IPS DF 4.7 (cell line): ENCODE data around the gene TBX20.

Experiments
- DNase-seq: peaks from one replicate; pipeline ENCODE4 v3.0.0-alpha.2; 2013; ENCODE audit warnings: low spot score; ENCODE audit errors: extremely low read depth

TBX20 gene

GRCh38 chr7:35253710-35254495 is at the start of gene TBX20:
Gene TBX20 (minus strand): TSS chr7:35254100. CDS start chr7:35253620, 480 bp downstream.
- DNase-seq: no peak

GRCh38 chr7:35289376-35289775 is 35.5 kb upstream of the TBX20 start:
- DNase-seq: no peak

GRCh38 chr7:35286986-35287385 is 33.1 kb upstream of the TBX20 start:
- no peak for DNase-seq

GRCh38 chr7:35286422-35286821 is 32.5 kb upstream of the TBX20 start:
- no peak for DNase-seq

GRCh38 chr7:35285799-35286198 is 31.9 kb upstream of the TBX20 start:
- DNase-seq: no peak

GRCh38 chr7:35280902-35281301 is 27.0 kb upstream of the TBX20 start:
- DNase-seq: no peak

- DNase-seq: no peak
These were observed 23.5 kb upstream of the TBX20 start for GRCh38 chr7:35277359-35277758.

GRCh38 chr7:35272246-35272645 is 18.3 kb upstream of the TBX20 start:
- DNase-seq: no peak

GRCh38 chr7:35268953-35269352 is 15.1 kb upstream of the TBX20 start:
- no peak for DNase-seq

- no peak for DNase-seq
These were observed 13.5 kb upstream of the TBX20 start for GRCh38 chr7:35267411-35267810.

GRCh38 chr7:35263396-35263795 is 9.5 kb upstream of the TBX20 start:
- DNase-seq: no peak

- DNase-seq: no peak
These were observed 7.8 kb upstream of the TBX20 start for GRCh38 chr7:35261476-35262285.

- no peak for DNase-seq
These were observed 7.1 kb upstream of the TBX20 start for GRCh38 chr7:35261041-35261440.

- DNase-seq: no peak
These were observed 6.3 kb upstream of the TBX20 start for GRCh38 chr7:35260246-35260645.

- no peak for DNase-seq
These were observed 5.6 kb upstream of the TBX20 start for GRCh38 chr7:35259523-35259908.

- DNase-seq: no peak
These were observed 5.1 kb upstream of the TBX20 start for GRCh38 chr7:35258868-35259522.

- no peak for DNase-seq
These were observed 4.4 kb upstream of the TBX20 start for GRCh38 chr7:35258125-35258867.

GRCh38 chr7:35257251-35258124 is 3.6 kb upstream of the TBX20 start:
- DNase-seq: no peak

- DNase-seq: no peak
These were observed 2.6 kb upstream of the TBX20 start for GRCh38 chr7:35256256-35257175.
